ENCODE data around the gene SORBS1.
A peak's percentile ranks its signal among the peaks of the same experiment; 100 is the strongest.

SORBS1 gene

DNA sequence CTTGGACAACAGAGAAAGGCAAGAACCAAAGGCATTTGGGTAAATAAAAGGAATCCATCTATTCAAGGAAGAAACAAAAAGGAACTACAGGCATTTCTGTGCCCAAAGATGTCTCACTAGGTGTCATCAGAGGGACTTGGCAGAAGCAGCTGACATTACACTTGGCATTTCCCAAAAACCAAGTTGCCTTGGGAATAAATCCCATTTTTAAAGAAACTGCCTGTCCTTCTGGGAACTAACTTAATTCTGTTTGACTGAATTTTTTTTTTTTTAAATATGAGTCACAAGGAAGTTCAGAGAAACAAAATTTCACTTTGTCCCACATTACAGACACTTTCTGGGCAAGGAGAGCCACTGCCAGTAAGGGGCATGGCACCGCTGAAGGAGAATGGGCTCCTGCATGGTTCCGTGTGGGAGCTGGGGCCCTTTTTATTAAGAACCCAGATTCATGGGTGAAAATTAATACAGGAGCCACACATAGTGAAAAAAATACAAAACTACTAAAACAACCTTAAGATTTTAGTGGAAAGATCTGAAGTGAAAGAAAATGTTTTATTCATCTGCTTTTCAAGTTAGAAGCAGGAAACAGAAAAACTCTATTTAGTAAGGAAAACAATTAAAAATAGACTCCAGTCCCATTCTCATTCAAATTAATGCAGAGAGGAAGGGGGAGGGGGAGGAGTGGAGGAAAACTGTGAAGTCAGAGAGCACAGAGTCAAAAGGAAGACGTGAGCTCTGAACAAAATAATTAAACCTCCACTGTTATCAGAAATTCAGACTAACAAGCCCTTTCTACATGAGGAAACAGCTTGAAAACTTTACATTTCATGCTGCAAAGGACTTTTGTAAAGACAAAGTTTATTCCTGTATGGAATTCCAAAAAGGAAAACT is 151.9 kb downstream of the SORBS1 start:
- no peak for DNase-seq (ENCODE audit: low spot score)

DNA sequence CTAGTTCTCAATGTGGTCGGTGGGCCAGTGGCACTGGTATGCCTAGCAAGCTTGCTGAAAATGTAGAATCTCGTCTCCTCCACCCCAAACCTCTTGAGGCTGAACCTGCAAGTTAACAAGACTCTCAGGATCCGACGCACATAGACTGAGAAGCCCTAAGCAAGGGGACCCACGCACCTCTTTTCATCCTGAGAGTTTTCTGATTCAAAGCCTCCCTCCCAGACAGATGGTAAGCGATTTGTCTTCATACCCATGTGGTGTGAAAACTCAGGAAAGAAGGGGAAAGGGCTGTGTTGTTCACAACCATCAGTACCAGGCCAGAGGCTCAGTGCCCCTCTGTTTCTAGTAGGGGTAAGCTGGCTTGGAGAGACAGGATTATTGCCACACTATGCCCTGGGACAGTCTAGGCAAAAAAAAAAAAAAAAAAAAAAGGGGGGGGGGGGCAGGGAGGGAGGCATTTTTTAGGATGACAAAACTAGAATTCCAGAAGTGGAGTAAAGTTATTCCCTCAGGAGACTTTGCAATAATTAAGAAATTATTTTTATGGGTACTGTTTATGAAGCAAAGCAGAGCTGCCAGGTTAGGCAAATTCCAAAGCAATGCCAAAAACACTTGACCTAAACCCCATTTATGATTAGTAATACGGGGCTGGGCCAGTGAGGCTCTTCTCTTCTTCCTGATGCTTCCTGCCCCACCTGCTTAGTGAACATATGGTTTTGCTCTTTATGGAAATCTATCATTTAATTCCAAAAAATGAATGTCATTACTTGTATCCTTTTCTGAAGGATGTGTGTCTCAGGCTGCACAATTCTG is 152.8 kb downstream of the SORBS1 start:
- no peak for DNase-seq (ENCODE audit: low spot score)

DNA sequence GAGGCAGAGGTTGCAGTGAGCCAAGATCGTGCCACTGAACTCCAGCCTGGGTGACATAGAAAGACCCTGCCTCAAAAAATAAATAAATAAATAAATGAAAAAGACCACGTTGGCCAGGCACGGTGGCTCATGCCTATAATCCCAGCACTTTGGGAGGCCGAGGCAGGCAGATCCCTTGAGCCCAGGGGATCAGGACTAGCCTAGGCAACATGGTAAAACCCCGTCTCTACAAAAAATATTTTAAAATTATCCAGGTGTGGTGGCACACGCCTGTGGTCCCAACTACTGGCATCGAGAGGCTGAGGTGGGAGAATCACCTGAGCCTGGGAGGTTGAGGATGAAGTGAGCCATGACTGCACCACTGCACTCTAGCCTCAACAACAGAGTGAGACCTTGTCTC is 153.6 kb downstream of the SORBS1 start:
- no peak for DNase-seq (ENCODE audit: low spot score)

DNA sequence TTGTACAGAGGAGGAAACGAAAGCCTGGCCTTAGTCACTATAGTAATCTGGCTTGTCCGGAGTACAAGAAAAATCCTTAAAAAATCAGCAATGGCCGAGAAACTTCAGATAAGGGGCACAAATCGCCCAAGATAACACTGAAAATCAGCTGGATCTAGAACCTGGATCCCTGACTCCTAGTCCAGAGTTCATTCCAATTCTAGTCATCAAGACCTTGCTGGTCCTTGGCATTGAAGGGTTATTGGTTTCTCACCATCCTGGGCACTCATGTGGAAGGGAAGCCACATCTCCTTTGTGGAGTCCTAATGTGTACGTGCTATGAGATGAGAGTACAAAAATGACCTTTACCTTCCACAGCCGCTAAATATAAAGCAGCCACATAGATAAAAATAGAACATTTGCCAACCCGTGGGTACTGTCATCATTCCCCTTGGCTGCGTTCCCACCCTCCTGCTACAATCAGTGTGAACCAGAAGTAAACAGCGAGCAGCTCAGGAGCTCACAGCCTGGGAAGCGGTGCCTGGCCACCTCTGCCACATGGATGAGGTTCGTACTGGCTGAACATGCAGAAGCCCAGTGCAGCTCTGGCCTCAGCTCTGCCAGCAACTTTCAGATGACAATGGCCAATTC is 154.4 kb downstream of the SORBS1 start:
- DNase-seq (ENCODE audit: low spot score): no peak

DNA sequence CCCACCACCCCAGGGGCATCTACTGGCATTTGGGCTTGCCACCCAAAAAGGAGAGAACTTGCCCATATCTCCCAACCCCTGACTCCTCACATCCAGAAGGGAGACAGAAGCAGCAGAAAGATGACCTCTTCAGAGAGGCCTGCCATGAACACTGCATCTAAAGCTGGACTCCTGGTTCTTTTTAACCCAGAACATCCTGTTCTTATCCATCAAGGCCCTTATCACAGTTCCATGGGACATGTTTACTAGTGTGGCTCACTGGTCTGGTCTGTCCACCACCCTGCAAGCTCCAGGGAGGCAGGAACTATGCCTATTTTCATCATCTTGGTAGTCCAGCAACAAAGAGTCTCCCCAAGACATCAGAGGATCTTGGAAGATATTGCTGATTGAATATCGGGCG is 155.5 kb downstream of the SORBS1 start:
- DNase-seq (ENCODE audit: low spot score): no peak

DNA sequence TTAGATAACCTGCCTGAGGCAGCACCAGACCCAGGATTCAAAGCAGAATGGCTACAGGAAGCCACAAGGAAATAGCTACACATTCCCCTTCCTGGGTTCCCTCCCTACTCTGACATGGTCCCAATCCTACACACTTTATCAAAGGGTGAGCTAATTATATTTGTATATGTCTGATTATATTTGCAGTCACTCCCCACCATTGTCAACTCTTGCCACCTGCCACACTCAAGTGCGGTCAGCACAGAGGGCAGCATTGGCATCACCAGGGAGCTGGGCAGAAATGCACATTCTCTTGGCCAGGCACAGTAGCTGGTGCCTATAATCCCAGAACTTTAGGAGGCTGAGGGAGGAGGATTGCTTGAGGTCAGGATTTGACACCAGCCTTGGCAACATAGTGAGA is 156.3 kb downstream of the SORBS1 start:
- no peak for DNase-seq (ENCODE audit: low spot score)

DNA sequence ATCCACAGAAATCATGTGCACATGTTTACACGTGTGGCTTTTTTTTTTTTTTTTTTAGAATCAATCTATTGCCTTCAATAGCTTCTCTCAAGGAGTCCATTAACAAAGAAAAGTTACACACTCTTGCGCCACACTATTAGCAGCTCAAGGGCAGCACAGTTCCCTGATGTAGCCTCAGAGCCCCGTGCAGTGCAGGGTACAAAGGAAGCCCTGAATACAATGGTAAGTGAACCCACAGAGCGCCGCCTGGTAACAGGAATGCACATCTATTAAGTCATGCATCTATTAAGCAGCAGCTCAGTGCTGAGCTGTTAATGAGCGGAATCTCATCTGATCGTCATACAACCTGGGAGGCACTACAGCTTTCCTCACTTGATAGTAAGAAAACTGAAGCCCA is 156.7 kb downstream of the SORBS1 start:
- DNase-seq (ENCODE audit: low spot score): no peak

DNA sequence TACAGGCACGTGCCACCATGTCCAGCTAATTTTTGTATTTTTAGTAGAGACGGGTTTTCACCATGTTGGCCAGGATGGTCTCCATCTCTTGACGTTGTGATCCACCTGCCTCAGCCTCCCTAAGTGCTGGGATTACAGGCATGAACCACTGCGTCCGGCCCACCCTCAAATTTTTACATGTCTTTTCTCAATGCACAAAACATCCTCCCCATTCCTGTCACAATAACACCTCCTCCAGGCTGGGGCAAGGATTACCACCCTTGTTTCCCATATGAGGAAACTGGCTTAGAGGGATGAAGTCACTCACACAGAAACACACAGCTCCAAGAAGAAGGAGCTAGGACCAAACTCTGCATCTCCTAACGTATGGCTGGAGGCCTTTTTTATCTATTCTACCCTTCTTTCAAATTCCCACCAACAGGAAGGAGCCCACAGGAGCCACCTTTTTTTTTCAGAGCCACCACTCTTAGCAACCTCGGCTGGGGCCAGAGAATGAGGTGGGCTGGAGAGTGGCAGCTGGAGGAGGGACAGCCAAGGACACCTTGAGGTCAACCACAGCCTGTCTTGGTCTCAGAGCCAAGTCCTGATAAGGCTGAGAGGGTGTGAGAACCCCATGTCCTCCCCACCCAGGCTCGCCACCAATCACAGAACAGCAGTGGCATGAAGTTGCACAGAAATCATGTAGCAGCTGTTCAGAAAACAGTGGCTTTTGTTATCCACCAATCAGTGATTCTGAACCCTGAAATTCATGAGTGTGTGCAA is 157.3 kb downstream of the SORBS1 start:
- no peak for DNase-seq (ENCODE audit: low spot score)

DNA sequence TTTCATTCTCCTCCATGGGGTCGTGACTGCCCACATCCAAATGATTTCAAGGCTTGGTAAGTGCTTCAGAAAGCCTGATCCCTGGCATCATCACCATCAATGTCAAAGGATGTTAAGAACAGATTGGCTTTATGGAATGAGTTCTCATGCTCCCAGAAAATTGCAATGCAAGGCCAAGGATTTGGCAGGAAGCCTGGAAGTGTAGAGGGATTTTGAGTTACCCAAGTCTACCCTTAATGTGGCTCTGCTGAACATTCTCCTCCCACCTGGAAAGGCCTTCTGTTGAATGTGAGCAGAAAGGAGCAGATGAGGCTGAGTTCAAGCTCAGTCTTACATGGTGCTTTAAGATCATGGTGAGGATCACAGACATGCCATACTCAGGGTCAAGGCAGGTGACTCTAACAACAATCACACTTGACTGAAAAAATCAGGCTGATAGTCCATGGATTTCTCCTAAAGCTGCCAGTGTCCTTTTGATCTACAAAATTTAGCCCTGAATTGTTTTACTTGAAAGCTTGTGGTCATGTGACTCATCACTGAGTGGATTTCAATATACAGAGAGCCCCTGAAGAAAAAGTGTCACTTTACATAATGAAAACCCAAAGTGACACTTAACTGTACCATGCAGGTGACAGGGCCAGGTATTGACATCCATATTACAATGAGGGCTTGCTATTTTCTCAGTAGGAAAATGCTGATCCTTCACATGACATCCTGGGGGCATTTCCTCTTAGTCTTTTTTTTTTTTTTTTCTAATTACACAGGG is 159.3 kb downstream of the SORBS1 start:
- DNase-seq (ENCODE audit: low spot score): no peak

DNA sequence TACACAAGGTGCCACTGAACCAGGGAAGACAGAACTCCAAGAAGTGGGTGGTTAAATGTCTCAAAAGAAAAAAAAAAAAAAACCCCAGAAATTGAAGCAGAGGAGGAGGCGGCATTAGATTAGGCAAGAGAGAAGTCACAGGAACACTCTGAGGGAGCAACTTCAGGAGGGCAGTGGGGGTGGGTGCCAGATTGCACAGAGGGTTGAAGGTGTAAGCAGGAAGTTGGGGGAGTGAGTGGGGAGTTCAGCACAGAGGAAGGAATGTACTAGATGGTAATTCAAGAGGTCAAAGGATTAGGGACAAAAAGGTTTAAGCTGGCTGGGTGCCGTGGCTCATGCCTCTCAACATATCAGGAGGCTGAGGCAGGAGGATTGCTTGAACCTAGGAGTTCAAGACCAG is 160.4 kb downstream of the SORBS1 start:
- peak; percentile 85 for DNase-seq (ENCODE audit: low spot score)

DNA sequence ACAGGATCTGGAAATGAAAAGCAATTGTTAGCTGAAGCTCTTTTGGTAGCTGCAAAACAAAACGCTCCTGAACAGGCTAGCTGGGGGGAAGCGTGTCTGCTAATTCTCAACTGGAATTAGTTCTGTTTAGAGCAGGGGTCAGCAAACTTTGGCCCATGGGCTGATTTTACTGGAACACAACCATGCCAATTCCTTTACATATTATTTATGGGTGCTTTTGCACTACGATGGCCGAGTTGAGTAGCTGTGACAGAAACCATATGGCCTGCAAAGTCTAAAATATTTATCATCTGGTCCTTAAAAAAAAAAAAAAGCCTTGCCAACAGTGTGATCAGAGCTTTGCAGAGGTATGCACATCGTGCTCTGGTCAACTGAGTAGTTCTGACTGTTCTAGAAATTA is 162.0 kb downstream of the SORBS1 start:
- DNase-seq (ENCODE audit: low spot score): no peak

DNA sequence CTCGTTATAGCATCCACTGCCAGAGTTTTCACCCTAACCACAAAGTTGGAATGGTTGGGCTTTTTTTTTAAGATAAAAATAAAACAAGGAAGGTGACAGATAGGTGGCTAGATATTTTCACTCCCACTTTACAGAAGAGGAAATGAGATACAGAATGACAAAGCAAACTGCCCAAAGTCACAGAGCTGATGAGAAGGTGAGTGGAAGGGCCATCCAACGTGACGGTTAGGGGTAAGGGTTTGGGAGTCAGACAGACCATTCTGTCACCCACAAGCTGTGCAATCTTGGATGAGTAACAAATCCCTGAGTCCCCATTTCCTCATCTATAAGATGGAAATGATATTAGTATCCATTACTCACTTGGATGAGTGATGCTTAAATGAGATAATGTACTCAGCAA is 163.4 kb downstream of the SORBS1 start:
- no peak for DNase-seq (ENCODE audit: low spot score)

DNA sequence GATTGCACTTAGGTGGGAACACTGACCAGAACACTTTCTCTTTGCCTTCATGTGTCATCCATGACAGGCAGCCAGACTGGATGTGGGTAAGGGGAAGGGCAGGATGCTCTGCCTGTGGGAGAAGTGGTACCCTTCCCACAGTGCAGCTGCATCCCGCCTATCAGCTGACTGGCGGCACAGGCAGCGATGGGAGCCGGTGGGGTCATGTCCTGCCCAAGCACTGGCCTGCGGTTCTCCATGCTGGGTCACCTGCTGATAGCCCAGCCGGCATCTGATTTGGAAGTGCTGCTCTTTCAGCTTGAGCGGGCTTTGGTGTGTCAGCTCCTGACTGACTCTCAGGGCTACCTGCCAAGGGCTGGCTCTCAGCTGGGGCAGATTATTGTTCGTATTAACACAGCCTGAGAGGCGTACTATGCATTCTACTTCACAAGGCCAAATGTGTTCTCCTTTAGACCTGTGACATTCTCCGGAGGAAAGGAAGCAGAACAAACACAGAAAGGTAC is 165.2 kb downstream of the SORBS1 start:
- no peak for DNase-seq (ENCODE audit: low spot score)

DNA sequence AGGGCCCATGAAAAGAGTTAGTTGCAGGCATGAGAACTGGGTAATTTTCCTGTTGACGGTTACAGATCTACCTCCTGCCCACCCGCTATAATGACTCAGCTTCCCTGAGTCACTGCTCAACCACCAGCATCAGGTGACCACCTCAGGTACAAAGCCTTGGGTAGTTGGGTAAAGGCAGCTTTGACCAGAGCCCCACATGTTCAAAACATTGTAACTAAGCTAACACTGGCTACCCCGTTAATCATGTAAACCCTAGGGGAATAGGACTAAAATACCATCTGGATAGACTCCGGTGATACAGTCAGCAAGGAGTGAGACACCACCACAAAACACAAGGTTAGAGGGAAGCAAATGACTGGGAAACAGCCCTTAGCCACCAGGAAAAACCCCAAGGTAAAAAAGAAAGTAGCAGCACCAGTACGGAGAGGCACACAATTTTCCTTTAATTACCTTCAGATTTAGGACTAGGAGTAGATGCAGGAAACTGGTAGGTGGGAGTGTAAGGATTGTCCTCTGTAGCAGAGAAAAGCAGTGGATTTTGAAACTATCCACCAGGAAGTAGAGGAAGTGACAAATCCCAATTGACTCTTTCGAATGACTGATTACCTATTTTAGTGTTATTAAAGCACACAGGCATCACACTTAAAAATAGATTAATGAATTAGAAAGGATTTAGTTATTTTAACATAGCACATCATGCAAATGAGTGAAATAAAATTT is 166.8 kb downstream of the SORBS1 start:
- DNase-seq (ENCODE audit: low spot score): no peak

DNA sequence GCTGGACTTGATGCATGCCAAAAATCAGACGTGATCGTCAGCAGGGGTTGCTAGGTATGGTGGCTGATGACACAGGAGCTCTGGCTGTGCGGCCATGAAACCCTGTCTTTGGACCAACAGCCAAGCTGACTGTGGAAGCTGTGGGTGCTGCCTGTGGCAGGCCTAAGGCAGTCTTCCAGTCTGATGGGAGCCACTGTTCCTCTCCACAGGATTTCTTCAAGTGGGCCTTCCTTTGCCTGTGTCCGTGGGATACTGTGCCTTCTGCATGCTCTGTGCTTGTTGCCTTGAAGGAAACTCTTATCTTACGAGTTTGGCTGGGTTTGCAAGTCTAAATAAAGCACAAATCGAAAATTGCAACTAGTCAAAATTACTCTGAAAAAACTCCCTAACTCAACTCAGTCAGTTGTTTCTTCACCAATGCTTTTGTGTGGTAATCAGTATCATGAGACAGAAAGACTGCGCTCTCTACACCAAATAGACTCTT is 168.4 kb downstream of the SORBS1 start:
- DNase-seq (ENCODE audit: low spot score): no peak

DNA sequence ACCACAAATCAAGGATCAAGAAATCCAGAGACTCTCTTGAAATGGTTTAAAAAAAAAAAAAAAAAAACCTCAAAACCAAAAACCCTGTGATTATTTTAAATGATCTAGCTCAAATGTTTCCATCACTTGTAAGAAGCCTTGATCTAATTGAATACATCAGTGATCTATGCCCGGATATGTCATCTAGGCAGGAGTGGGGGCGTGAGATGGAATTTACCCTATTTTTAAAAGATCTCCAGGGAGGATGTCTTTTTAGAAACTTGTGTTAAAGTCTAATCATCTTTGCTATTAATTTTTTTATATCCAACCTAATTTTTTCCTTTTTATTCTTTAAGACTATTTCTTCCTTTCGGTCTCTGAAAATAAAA is 169.0 kb downstream of the SORBS1 start:
- no peak for DNase-seq (ENCODE audit: low spot score)

DNA sequence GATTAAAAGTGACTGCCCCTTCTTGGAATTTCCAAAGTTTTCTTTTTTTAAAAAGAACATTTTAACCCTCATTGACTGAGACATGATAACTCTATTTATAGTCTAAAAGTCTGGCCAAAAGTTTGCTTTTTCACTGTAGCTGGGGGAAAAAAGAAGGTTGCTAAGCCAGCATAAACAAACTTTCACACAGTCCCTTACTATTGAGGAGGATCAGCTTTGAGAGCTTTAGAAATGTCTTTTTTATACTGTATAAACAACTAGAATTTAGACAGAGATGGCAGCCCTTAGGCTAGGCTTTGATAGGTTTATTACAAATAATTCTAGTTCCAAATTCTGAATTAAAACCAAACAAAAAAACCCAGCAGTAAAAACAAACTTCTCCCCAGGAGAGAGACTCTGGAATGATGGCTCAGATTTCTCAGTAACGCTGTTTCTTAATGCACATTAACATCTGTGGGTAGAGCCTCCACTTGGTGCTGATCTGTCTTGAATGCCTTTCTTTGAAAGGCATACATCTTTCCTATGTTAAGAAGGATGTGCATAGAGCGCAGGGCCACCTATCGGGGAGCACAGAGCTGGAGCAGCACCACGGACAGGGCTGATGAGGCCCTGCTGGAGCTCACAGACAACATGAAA is 169.5 kb downstream of the SORBS1 start:
- DNase-seq (ENCODE audit: low spot score): no peak

DNA sequence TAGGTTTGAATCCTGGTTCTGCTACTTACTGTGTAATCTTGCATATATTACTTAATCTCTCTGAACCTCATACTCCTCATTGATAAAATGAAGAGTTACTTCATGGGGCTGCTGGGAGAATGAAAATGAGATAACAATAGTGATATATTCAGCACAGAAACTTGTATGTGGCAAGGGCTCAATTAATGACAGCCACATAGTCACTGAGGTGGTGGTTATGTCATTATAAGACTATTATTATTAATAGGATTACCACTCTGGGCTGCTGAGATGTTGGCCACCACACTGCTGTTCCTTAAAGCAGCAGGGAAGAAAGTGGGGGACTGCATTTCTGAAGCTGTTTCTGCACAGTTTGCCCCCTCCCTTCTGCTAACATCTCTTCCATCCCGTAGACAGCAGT is 170.0 kb downstream of the SORBS1 start:
- DNase-seq (ENCODE audit: low spot score): no peak

DNA sequence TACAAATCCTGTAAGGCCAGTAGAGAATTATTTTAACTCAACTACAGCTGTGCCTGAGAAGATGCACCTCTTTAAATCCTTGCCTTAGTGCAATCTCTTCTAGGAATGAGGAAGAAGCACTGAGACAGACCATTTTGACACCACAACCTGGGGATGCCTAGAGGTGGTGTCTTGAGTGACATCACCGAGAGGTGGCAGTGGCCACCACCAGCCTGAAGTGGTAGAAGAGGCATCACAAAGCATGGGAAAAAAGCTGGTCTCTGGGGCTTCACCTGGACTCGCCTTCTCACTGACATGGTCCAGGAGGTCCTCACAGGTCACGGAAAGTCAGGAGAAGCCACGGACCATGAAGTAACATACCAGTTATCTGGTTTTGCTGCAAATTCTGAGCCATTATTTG is 171.2 kb downstream of the SORBS1 start:
- no peak for DNase-seq (ENCODE audit: low spot score)

DNA sequence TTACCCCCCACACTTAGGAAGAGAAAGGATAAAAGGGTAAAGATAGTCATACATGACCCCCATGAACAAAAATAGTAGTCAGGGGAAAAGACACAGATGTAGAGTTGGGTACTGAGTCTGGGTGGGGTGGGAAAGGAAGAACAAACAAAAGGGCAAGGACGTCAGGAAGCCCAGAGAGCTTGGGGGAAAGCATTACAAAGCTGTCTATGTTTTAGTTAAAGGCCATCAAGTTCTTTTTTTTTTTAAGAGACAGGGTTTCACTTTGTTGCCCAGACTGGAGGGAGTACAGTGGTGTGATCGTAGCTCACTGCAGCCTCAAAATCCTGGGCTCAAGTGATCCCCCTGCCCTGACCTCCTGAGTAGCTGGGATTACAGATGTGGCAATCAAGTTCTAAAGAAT is 172.0 kb downstream of the SORBS1 start:
- DNase-seq (ENCODE audit: low spot score): no peak
